Measurements from ENCODE around the gene OR10J4.
"Not testable (repeated sequence)": the region's sequence is repeated elsewhere in the genome, so short reads cannot be mapped to it uniquely, and the experiment has no call there.

OR10J4 gene

GRCh38 chr1:159431904-159432303, at the start of gene OR10J4:
Gene OR10J4 (plus strand): TSS chr1:159432204.
- DNase-seq (ENCODE audit: low read depth in 2 of 2), result no peak

GRCh38 chr1:159406821-159407220, 25.2 kb upstream of the OR10J4 start:
- no peak for DNase-seq (ENCODE audit: low read depth in 2 of 2)

- DNase-seq (ENCODE audit: low read depth in 2 of 2), result no peak
Observed at GRCh38 chr1:159408862-159409400, 23.1 kb upstream of the OR10J4 start.

- DNase-seq (ENCODE audit: low read depth in 2 of 2), result no peak
Observed at GRCh38 chr1:159421821-159422220, 10.2 kb upstream of the OR10J4 start.

GRCh38 chr1:159428536-159428935, 3.5 kb upstream of the OR10J4 start:
- no peak for DNase-seq (ENCODE audit: low read depth in 2 of 2)

- no peak for DNase-seq (ENCODE audit: low read depth in 2 of 2)
Observed at GRCh38 chr1:159429074-159429861, 2.7 kb upstream of the OR10J4 start.

GRCh38 chr1:159430985-159431384, 1.0 kb upstream of the OR10J4 start:
- no peak for DNase-seq (ENCODE audit: low read depth in 2 of 2)

GRCh38 chr1:159436469-159436868, 4.5 kb downstream of the OR10J4 start:
- DNase-seq (ENCODE audit: low read depth in 2 of 2), result no peak

GRCh38 chr1:159439422-159439821, 7.4 kb downstream of the OR10J4 start, which contains the start of gene OR10J1:
Gene OR10J1 (plus strand): TSS chr1:159439722. CDS start chr1:159439792, 70 bp downstream.
- DNase-seq (ENCODE audit: low read depth in 2 of 2), result no peak

GRCh38 chr1:159441360-159441759, 9.4 kb downstream of the OR10J4 start:
- no peak for DNase-seq (ENCODE audit: low read depth in 2 of 2)

GRCh38 chr1:159442428-159442827, 10.4 kb downstream of the OR10J4 start:
- no peak for DNase-seq (ENCODE audit: low read depth in 2 of 2)

- DNase-seq (ENCODE audit: low read depth in 2 of 2), result no peak
Observed at GRCh38 chr1:159443066-159443750, 11.2 kb downstream of the OR10J4 start.

- no peak for DNase-seq (ENCODE audit: low read depth in 2 of 2)
Observed at GRCh38 chr1:159444511-159444910, 12.5 kb downstream of the OR10J4 start.

- no peak for DNase-seq (ENCODE audit: low read depth in 2 of 2)
Observed at GRCh38 chr1:159448181-159448580, 16.2 kb downstream of the OR10J4 start.

- DNase-seq (ENCODE audit: low read depth in 2 of 2), result not testable (repeated sequence)
Observed at GRCh38 chr1:159449605-159450004, 17.6 kb downstream of the OR10J4 start.

GRCh38 chr1:159459551-159459950, 27.5 kb downstream of the OR10J4 start:
- no peak for DNase-seq (ENCODE audit: low read depth in 2 of 2)

GRCh38 chr1:159465191-159465603, 33.2 kb downstream of the OR10J4 start:
- no peak for DNase-seq (ENCODE audit: low read depth in 2 of 2)

GRCh38 chr1:159468321-159468720, 36.3 kb downstream of the OR10J4 start:
- DNase-seq (ENCODE audit: low read depth in 2 of 2), result no peak

- no peak for DNase-seq (ENCODE audit: low read depth in 2 of 2)
Observed at GRCh38 chr1:159469921-159470533, 38.0 kb downstream of the OR10J4 start.

- no peak for DNase-seq (ENCODE audit: low read depth in 2 of 2)
Observed at GRCh38 chr1:159473335-159473734, 41.3 kb downstream of the OR10J4 start.

- DNase-seq (ENCODE audit: low read depth in 2 of 2), result no peak
Observed at GRCh38 chr1:159474926-159475325, 42.9 kb downstream of the OR10J4 start.

All from stimulated activated CD4-positive, alpha-beta T cell treated with anti-CD3 and anti-CD28 coated beads, Interleukin-15, amount 100 ng/mL, for 48 hours (primary cell).